CD14-positive monocyte (primary cell): ENCODE measurements around the gene XRCC4. TPM values are rescaled to one million over a fixed set of nuclear protein-coding genes. Genes with fewer than 3 reads are reported as not detected.

Experiments
- DNase-seq, 3 donors: peaks; one replicate each; pipeline ENCODE4 v3.0.0-alpha.2; 2011 to 2022
- H2AFZ ChIP-seq: 2 replicates; pipeline ENCODE4 v1.6.0; 2012; ENCODE audit warnings: mild to moderate bottlenecking, low read depth, low read length, inconsistent platforms; ENCODE audit not compliant: insufficient read depth, poor library complexity, severe bottlenecking
- H3K27ac ChIP-seq, 2 donors: 1 replicate in 1 of 2; 2 replicates in 1 of 2; pipeline ENCODE4 v1.5.1; 2012 to 2013; ENCODE audit warnings: low read length in 2 of 2, control low read depth in 1 of 2, inconsistent platforms in 1 of 2, low read depth in 1 of 2, mild to moderate bottlenecking in 1 of 2
- H3K27me3 ChIP-seq, 2 donors: one replicate each; pipeline versions ENCODE4 v1.6.0 to v1.6.1; 2011 to 2013; ENCODE audit warnings: low read length in 2 of 2; ENCODE audit not compliant: control insufficient read depth in 2 of 2, insufficient read depth in 2 of 2
- H3K36me3 ChIP-seq, 2 donors: replicated peaks in 1 of 2; 1 replicate in 1 of 2; 2 replicates in 1 of 2; pipeline versions ENCODE4 v1.5.1 to v1.6.1; 2012 to 2013; ENCODE audit warnings: low read length in 2 of 2, control low read depth in 1 of 2, inconsistent platforms in 1 of 2, mild to moderate bottlenecking in 1 of 2; ENCODE audit not compliant: insufficient read depth in 2 of 2, control insufficient read depth in 1 of 2
- H3K4me1 ChIP-seq, 2 donors: 1 replicate in 1 of 2; 2 replicates in 1 of 2; pipeline versions ENCODE4 v1.5.1 to v1.6.1; 2012 to 2013; ENCODE audit warnings: low read length in 2 of 2, control low read depth in 1 of 2, inconsistent platforms in 1 of 2, mild to moderate bottlenecking in 1 of 2, moderate library complexity in 1 of 2; ENCODE audit not compliant: insufficient read depth in 2 of 2, control insufficient read depth in 1 of 2
- H3K4me2 ChIP-seq: replicated peaks from 2 replicates; pipeline ENCODE3; 2012; ENCODE audit warnings: low read length, moderate library complexity, mild to moderate bottlenecking; ENCODE audit not compliant: poor library complexity, severe bottlenecking; ENCODE audit errors: extremely low read depth
- H3K4me3 ChIP-seq, 3 experiments: fragments of 200-600 bp in 1 of 3; sonication (generic) in 1 of 3; replicated peaks in 1 of 3; 1 replicate in 2 of 3; 2 replicates in 1 of 3; pipeline ENCODE4 v1.5.1; 2011 to 2013; ENCODE audit warnings: low read length in 3 of 3, mild to moderate bottlenecking in 3 of 3, control low read depth in 2 of 3, low read depth in 2 of 3, inconsistent platforms in 1 of 3, moderate library complexity in 1 of 3
- H3K79me2 ChIP-seq: 2 replicates; pipeline ENCODE4 v1.6.0; 2012; ENCODE audit warnings: mild to moderate bottlenecking, control low read depth, inconsistent platforms, low read length, moderate library complexity; ENCODE audit not compliant: insufficient read depth
- H3K9ac ChIP-seq: 2 replicates; pipeline ENCODE4 v1.6.0; 2017; ENCODE audit warnings: low read length, mild to moderate bottlenecking; ENCODE audit not compliant: insufficient read depth, poor library complexity, severe bottlenecking
- H3K9me3 ChIP-seq, 2 donors: replicated peaks in 1 of 2; 1 replicate in 1 of 2; 2 replicates in 1 of 2; pipeline versions ENCODE4 v1.5.1 to v1.6.1; 2012 to 2013; ENCODE audit warnings: low read length in 2 of 2, control low read depth in 1 of 2; ENCODE audit not compliant: control insufficient read depth in 1 of 2, insufficient read depth in 1 of 2
- H4K20me1 ChIP-seq: 2 replicates; pipeline ENCODE4 v1.6.0; 2012; ENCODE audit warnings: mild to moderate bottlenecking, low read length, control low read depth, moderate library complexity; ENCODE audit not compliant: insufficient read depth
- H3K27ac Mint-ChIP-seq, 7 donors: one replicate each; pipeline ENCODE4 v1.8.0; 2020; ENCODE audit warnings: mild to moderate bottlenecking in 7 of 7, mixed read lengths in 7 of 7, moderate library complexity in 6 of 7, inconsistent platforms in 2 of 7
- H3K27me3 Mint-ChIP-seq, 3 donors: one replicate each; pipeline ENCODE4 v1.8.0; 2021 to 2022; ENCODE audit warnings: low read depth in 3 of 3, mild to moderate bottlenecking in 3 of 3, mixed read lengths in 3 of 3, moderate library complexity in 3 of 3, inconsistent platforms in 1 of 3
- H3K36me3 Mint-ChIP-seq, 2 donors: one replicate each; pipeline ENCODE4 v1.8.0; 2020; ENCODE audit warnings: mixed read lengths in 2 of 2, inconsistent platforms in 1 of 2, mild to moderate bottlenecking in 1 of 2
- H3K4me1 Mint-ChIP-seq: one replicate; pipeline ENCODE4 v1.8.0; 2020; ENCODE audit warnings: mild to moderate bottlenecking, mixed read lengths
- H3K4me3 Mint-ChIP-seq, 2 donors: one replicate each; pipeline ENCODE4 v1.8.0; 2020; ENCODE audit warnings: mild to moderate bottlenecking in 2 of 2, mixed read lengths in 2 of 2, moderate library complexity in 1 of 2
- H3K9me3 Mint-ChIP-seq, 7 donors: one replicate each; pipeline ENCODE4 v1.8.0; 2020 to 2022; ENCODE audit warnings: mixed read lengths in 7 of 7, mild to moderate bottlenecking in 6 of 7, moderate library complexity in 6 of 7, inconsistent platforms in 2 of 7
- CTCF ChIP-seq: fragments of 200-600 bp; IDR thresholded peaks from one replicate; pipeline ENCODE4 v1.8.0; 2022; ENCODE audit warnings: antibody characterized with exemption, mild to moderate bottlenecking
- WGBS: methylation state at CpG from one replicate; pipeline ENCODE4 v1.1.5; 2013; ENCODE audit warnings: missing lambda C conversion rate; ENCODE audit not compliant: insufficient coverage; 5-methylcytosine and 5-hydroxymethylcytosine counted together
- intact Hi-C, 2 donors: fragments of 100-400 bp; cut with micrococcal nuclease; formaldehyde crosslinking; loops; one replicate each; pipeline versions ENCODE4 v1.15.0 to v1.15.1; 2023
- polyA plus RNA-seq, 3 donors: library from polyadenylated mRNA; depleted of rRNA in 1 of 3; unstranded in 2 of 3; stranded (reverse) in 1 of 3; fragments of 300-500 nt in 2 of 3; fragments of >200 nt in 1 of 3; fragmentation: Illumina TruSeq in 2 of 3; gene quantifications; 1 replicate in 2 of 3; 2 replicates in 1 of 3; pipeline ENCODE4 v1.2.3, GENCODE V29; 2012 to 2021

The XRCC4 gene
- polyA plus RNA-seq, 3 donors: 4.0 to 21.8 (median 16.3) TPM

- whole genome bisulfite sequencing: 100% methylated on average over 3 of the region's 9 CpGs
- Mint-ChIP-seq H3K36me3 (peaks cover 0 to 5% of the 10 kb centered on the region in 2 donors), H3K4me1 (peaks cover 12% of the 10 kb centered on the region), H3K9me3 (peaks cover 0 to 8% (median 2%) of the 10 kb centered on the region in 7 donors), H3K27me3 (no peaks in the 10 kb centered on the region), H3K27ac (no peak overlapping the region), H3K4me3 (no peak overlapping the region)
- H3K27me3 ChIP-seq: no peaks in the 10 kb centered on the region
- H3K79me2 ChIP-seq: no peaks in the 10 kb centered on the region
- H3K9ac ChIP-seq: no peak overlapping the region
- H3K27ac ChIP-seq: no peak overlapping the region
- H3K36me3 ChIP-seq: no peaks in the 10 kb centered on the region
- H3K4me3 ChIP-seq: no peak overlapping the region
- peaks cover 3 to 4% of the 10 kb centered on the region in 2 donors for H3K4me1 ChIP-seq
- TF ChIP-seq CTCF: no peak
- no peak overlapping the region for H3K4me2 ChIP-seq
- no peak overlapping the region for H2AFZ ChIP-seq
- no peaks in the 10 kb centered on the region for H3K9me3 ChIP-seq
- H4K20me1 ChIP-seq: no peaks in the 10 kb centered on the region
- no peak for DNase-seq
- intact Hi-C loops: no loop called here
These were observed 315.6 kb downstream of the XRCC4 start for GRCh38 chr5:83392766-83393503.

- Mint-ChIP-seq H3K4me3 (no peak overlapping the region), H3K27me3 (no peaks in the 10 kb centered on the region), H3K27ac (no peak overlapping the region), H3K36me3 (peaks cover 0 to 5% of the 10 kb centered on the region in 2 donors), H3K4me1 (peaks cover 9% of the 10 kb centered on the region), H3K9me3 (peaks cover 0 to 8% (median 3%) of the 10 kb centered on the region in 7 donors)
- Histone ChIP-seq H3K79me2 (no peaks in the 10 kb centered on the region), H2AFZ (no peak overlapping the region), H3K4me1 (no peaks in the 10 kb centered on the region), H3K27ac (no peak overlapping the region), H3K9me3 (no peaks in the 10 kb centered on the region), H3K4me3 (no peak overlapping the region), H3K9ac (no peak overlapping the region), H3K27me3 (no peaks in the 10 kb centered on the region), H4K20me1 (no peaks in the 10 kb centered on the region), H3K36me3 (no peaks in the 10 kb centered on the region), H3K4me2 (no peak overlapping the region)
- TF ChIP-seq CTCF: no peak
- no CpG with 5 or more reads among the region's 1 CpG for WGBS
- DNase-seq: no peak
- intact Hi-C loops: no loop called here
These were observed 316.1 kb downstream of the XRCC4 start for GRCh38 chr5:83393504-83393866.
